ENCODE results near the gene AGAP1. TPM values are rescaled to one million over a fixed set of nuclear protein-coding genes. Genes with fewer than 3 reads are reported as not detected.
A peak's percentile ranks its signal among the peaks of the same experiment; 100 is the strongest.

The AGAP1 gene
- total RNA-seq, 3 donors from 2014 or later (not counting 1 experiment from before 2014, with no cell fraction given): 42.0 to 56.4 (median 45.7) TPM

DNA sequence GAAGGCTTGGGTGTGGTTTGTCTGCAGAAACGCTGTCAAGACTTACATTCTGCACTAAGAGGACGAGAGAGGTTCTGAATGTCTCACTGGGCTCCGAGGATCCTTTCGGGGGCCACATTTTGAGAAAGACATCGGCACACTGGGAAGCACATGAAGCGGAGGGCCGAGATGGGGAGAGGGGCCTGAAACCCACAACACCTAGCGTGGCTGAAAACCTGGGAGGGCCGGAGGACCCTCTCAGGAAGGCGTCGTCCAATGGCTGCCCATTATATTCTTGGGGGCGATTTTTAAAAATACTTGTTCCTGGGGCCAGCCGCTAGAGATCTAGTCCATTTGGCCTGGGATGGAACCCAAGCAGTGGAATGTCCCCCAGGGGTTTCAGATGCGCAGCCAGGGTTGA lies 444.8 kb downstream of the AGAP1 start:
- intact Hi-C loops (cut with micrococcal nuclease): no loop called here
- Histone ChIP-seq H3K27ac (ENCODE audit: low read length) (no peak overlapping the region), H3K4me1 (ENCODE audit: control insufficient read depth, insufficient read depth, low read length) (no peaks in the 10 kb centered on the region), H3K9me3 (ENCODE audit: control insufficient read depth, insufficient read depth, low read length) (no peaks in the 10 kb centered on the region), H3K27me3 (ENCODE audit: control insufficient read depth, insufficient read depth, low read length) (no peaks in the 10 kb centered on the region), H3K36me3 (ENCODE audit: control insufficient read depth, insufficient read depth, low read length) (no peaks in the 10 kb centered on the region), H3K4me3 (ENCODE audit: low read length) (no peak overlapping the region)
- H3K27me3 Mint-ChIP-seq (ENCODE audit: low read depth in 2 of 2): no peaks in the 10 kb centered on the region
- DNase-seq: no peak
- WGBS (ENCODE audit: insufficient coverage): 87% methylated on average over 14 of the region's 14 CpGs
- ATAC-seq: no peak
- H3K27ac Mint-ChIP-seq: no peak overlapping the region
- H3K4me3 Mint-ChIP-seq: no peak overlapping the region
- peaks cover 2 to 5% of the 10 kb centered on the region in 2 donors for H3K9me3 Mint-ChIP-seq
- TF ChIP-seq, protein P1, sequence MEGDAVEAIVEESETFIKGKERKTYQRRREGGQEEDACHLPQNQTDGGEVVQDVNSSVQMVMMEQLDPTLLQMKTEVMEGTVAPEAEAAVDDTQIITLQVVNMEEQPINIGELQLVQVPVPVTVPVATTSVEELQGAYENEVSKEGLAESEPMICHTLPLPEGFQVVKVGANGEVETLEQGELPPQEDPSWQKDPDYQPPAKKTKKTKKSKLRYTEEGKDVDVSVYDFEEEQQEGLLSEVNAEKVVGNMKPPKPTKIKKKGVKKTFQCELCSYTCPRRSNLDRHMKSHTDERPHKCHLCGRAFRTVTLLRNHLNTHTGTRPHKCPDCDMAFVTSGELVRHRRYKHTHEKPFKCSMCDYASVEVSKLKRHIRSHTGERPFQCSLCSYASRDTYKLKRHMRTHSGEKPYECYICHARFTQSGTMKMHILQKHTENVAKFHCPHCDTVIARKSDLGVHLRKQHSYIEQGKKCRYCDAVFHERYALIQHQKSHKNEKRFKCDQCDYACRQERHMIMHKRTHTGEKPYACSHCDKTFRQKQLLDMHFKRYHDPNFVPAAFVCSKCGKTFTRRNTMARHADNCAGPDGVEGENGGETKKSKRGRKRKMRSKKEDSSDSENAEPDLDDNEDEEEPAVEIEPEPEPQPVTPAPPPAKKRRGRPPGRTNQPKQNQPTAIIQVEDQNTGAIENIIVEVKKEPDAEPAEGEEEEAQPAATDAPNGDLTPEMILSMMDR (IDR thresholded peaks at IDR 0.05): no peak
- H3K36me3 Mint-ChIP-seq: peaks cover 10% of the 10 kb centered on the region
- peaks cover 0 to 11% of the 10 kb centered on the region in 2 donors for H3K4me1 Mint-ChIP-seq

DNA sequence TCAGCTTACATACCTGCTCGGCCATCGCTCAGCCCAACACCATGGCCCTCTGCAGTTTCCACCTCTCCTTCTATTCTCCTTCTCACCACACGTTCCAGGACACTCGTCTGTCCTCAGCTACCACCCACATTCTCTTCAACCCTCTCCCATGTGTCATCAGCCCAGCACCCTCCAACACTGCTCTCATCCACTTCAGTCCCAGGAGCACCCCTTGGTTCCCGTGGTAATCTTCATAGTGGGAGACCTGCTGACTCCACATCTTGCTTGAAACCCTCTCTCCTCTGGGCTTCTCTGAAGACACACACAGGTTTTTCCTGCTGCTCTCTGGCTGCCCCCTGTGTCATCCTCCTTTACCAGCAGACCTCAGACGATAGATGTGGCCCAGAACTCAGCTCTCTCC lies 445.6 kb downstream of the AGAP1 start:
- H3K9me3 ChIP-seq (ENCODE audit: control insufficient read depth, insufficient read depth, low read length): no peaks in the 10 kb centered on the region
- 88% methylated on average over 6 of the region's 6 CpGs for WGBS (ENCODE audit: insufficient coverage)
- H3K27ac ChIP-seq (ENCODE audit: low read length): no peak overlapping the region
- no peak for DNase-seq
- H3K4me3 ChIP-seq (ENCODE audit: low read length): no peak overlapping the region
- ATAC-seq: peak in 1 of 3 donors; percentile 15
- H3K27me3 ChIP-seq (ENCODE audit: control insufficient read depth, insufficient read depth, low read length): no peaks in the 10 kb centered on the region
- Mint-ChIP-seq H3K9me3 (peaks cover 2 to 5% of the 10 kb centered on the region in 2 donors), H3K27ac (no peak overlapping the region), H3K4me1 (peaks cover 0 to 11% of the 10 kb centered on the region in 2 donors), H3K4me3 (no peak overlapping the region), H3K27me3 (ENCODE audit: low read depth in 2 of 2) (no peaks in the 10 kb centered on the region), H3K36me3 (peaks cover 10% of the 10 kb centered on the region)
- no peaks in the 10 kb centered on the region for H3K36me3 ChIP-seq (ENCODE audit: control insufficient read depth, insufficient read depth, low read length)
- no peaks in the 10 kb centered on the region for H3K4me1 ChIP-seq (ENCODE audit: control insufficient read depth, insufficient read depth, low read length)
- TF ChIP-seq, protein P1 (IDR thresholded peaks at IDR 0.05): no peak
- intact Hi-C loops (cut with micrococcal nuclease): no loop called here

DNA sequence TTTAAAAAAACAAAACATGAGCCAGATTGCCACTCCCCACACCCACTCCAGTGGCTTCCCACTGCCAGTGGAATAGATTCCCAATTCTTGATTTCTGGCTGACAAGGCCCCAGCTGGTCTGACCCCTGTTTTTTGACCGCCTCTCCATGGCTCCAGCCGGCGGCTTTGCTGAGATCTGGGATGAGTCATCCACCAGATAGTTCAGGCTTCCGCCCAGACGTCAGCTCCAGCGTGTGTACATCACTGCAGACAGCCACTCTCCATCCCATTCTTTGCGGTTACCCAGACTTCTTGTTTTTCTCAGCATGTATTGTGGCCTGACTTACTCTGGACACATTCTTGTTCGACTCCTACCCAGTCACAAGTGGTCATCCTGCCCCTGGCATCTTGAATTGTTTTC lies 446.5 kb downstream of the AGAP1 start:
- Histone ChIP-seq H3K4me1 (ENCODE audit: control insufficient read depth, insufficient read depth, low read length) (no peaks in the 10 kb centered on the region), H3K36me3 (ENCODE audit: control insufficient read depth, insufficient read depth, low read length) (no peaks in the 10 kb centered on the region), H3K4me3 (ENCODE audit: low read length) (no peak overlapping the region), H3K9me3 (ENCODE audit: control insufficient read depth, insufficient read depth, low read length) (no peaks in the 10 kb centered on the region), H3K27me3 (ENCODE audit: control insufficient read depth, insufficient read depth, low read length) (no peaks in the 10 kb centered on the region), H3K27ac (ENCODE audit: low read length) (no peak overlapping the region)
- TF ChIP-seq, protein P1 (IDR thresholded peaks at IDR 0.05): no peak
- Mint-ChIP-seq H3K27me3 (ENCODE audit: low read depth in 2 of 2) (no peaks in the 10 kb centered on the region), H3K9me3 (peaks cover 2 to 5% of the 10 kb centered on the region in 2 donors), H3K27ac (no peak overlapping the region), H3K4me3 (no peak overlapping the region), H3K4me1 (peaks cover 0 to 11% of the 10 kb centered on the region in 2 donors), H3K36me3 (peaks cover 10% of the 10 kb centered on the region)
- WGBS (ENCODE audit: insufficient coverage): 86% methylated on average over 8 of the region's 8 CpGs
- intact Hi-C loops (cut with micrococcal nuclease): no loop called here
- ATAC-seq (no peak), DNase-seq (no peak)

DNA sequence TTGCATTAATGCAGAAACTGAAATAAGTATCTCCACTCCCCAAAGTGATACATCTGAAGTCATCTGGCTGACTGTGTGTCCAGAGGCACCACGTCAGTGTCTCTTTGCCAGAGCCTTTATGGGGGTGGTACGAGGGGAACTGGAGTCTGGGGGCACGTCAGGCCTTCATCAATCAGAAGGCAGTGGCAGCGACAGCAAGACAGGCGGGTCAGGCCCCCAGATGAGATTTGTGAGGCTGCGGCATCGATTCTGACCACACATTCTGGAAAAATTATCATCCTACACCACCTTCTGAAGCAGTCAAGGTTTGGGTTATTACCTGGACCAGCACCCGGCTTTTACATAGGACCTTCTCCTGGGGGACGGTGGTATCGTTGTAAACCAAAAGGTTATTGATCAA lies 450.7 kb downstream of the AGAP1 start:
- no peaks in the 10 kb centered on the region for H3K9me3 Mint-ChIP-seq
- ATAC-seq: no peak

More for the DNA sequence above, 450.7 kb downstream of the AGAP1 start:
- Mint-ChIP-seq H3K4me3 (no peak overlapping the region), H3K36me3 (no peaks in the 10 kb centered on the region), H3K27me3 (ENCODE audit: low read depth in 2 of 2) (peaks cover 0 to 3% of the 10 kb centered on the region in 2 donors), H3K4me1 (peaks cover 1 to 6% of the 10 kb centered on the region in 2 donors), H3K27ac (no peak overlapping the region)
- intact Hi-C loops (cut with micrococcal nuclease): no loop called here
- no peak overlapping the region for H3K27ac ChIP-seq (ENCODE audit: low read length)
- H3K4me1 ChIP-seq (ENCODE audit: control insufficient read depth, insufficient read depth, low read length): no peaks in the 10 kb centered on the region
- WGBS (ENCODE audit: insufficient coverage): 92% methylated on average over 10 of the region's 10 CpGs
- TF ChIP-seq, protein P1 (IDR thresholded peaks at IDR 0.05): no peak
- no peak for DNase-seq
- H3K36me3 ChIP-seq (ENCODE audit: control insufficient read depth, insufficient read depth, low read length): no peaks in the 10 kb centered on the region
- H3K4me3 ChIP-seq (ENCODE audit: low read length): no peak overlapping the region
- no peaks in the 10 kb centered on the region for H3K9me3 ChIP-seq (ENCODE audit: control insufficient read depth, insufficient read depth, low read length)
- no peaks in the 10 kb centered on the region for H3K27me3 ChIP-seq (ENCODE audit: control insufficient read depth, insufficient read depth, low read length)

Measured in natural killer cell (primary cell).